Neural progenitor cell (in vitro differentiated cells): ENCODE measurements around the gene FYN.

Experiments
- CTCF ChIP-seq: fragments of 200-600 bp; sonication (generic); IDR thresholded peaks from 2 replicates; pipeline ENCODE4 v1.5.1; 2017; ENCODE audit warnings: antibody characterized with exemption, mild to moderate bottlenecking
- EZH2 ChIP-seq: fragments of 200-600 bp; sonication (generic); IDR thresholded peaks from 2 replicates; pipeline ENCODE4 v1.6.1; 2017; ENCODE audit warnings: antibody characterized with exemption, mild to moderate bottlenecking, moderate library complexity

GRCh38 chr6:111834356-111834755, 38.9 kb downstream of the FYN start:
- TF ChIP-seq CTCF (no peak), EZH2 (no peak)
